Measurements from ENCODE around the gene SAMD14.

The SAMD14 gene

GRCh38 chr17:50146230-50146926, 16.4 kb upstream of the SAMD14 start:
- Histone ChIP-seq H3K27ac (ENCODE audit: low read depth, low read length, severe bottlenecking) (no peak overlapping the region), H3K9me3 (ENCODE audit: control insufficient read depth, low read length) (no peaks in the 10 kb centered on the region), H3K4me3 (ENCODE audit: extremely low read depth, insufficient read depth, low read length, poor library complexity, severe bottlenecking) (no peak overlapping the region), H3K4me1 (ENCODE audit: control insufficient read depth, insufficient read depth, low read length, poor library complexity, severe bottlenecking) (peaks cover 24% of the 10 kb centered on the region), H3K36me3 (ENCODE audit: control insufficient read depth, insufficient read depth, low read length) (peaks cover 47% of the 10 kb centered on the region)
- 84 to 92% methylated on average over 7 of the region's 10 CpGs for WGBS, 2 experiments (ENCODE audit: insufficient coverage in 2 of 2)

GRCh38 chr17:50145532-50146229, 15.7 kb upstream of the SAMD14 start:
- H3K36me3 ChIP-seq (ENCODE audit: control insufficient read depth, insufficient read depth, low read length): peaks cover 54% of the 10 kb centered on the region
- no peaks in the 10 kb centered on the region for H3K9me3 ChIP-seq (ENCODE audit: control insufficient read depth, low read length)
- WGBS, 2 experiments (ENCODE audit: insufficient coverage in 2 of 2): 84 to 88% methylated on average over 10 of the region's 11 CpGs
- no peak overlapping the region for H3K4me3 ChIP-seq (ENCODE audit: extremely low read depth, insufficient read depth, low read length, poor library complexity, severe bottlenecking)
- no peak overlapping the region for H3K27ac ChIP-seq (ENCODE audit: low read depth, low read length, severe bottlenecking)
- H3K4me1 ChIP-seq (ENCODE audit: control insufficient read depth, insufficient read depth, low read length, poor library complexity, severe bottlenecking): peaks cover 28% of the 10 kb centered on the region

GRCh38 chr17:50144845-50145531, 15.0 kb upstream of the SAMD14 start:
- WGBS, 2 experiments (ENCODE audit: insufficient coverage in 2 of 2): 97 to 98% methylated on average over 5 to 15 of the region's 16 CpGs
- Histone ChIP-seq H3K4me3 (ENCODE audit: extremely low read depth, insufficient read depth, low read length, poor library complexity, severe bottlenecking) (no peak overlapping the region), H3K9me3 (ENCODE audit: control insufficient read depth, low read length) (no peaks in the 10 kb centered on the region), H3K36me3 (ENCODE audit: control insufficient read depth, insufficient read depth, low read length) (peaks cover 61% of the 10 kb centered on the region), H3K4me1 (ENCODE audit: control insufficient read depth, insufficient read depth, low read length, poor library complexity, severe bottlenecking) (peaks cover 35% of the 10 kb centered on the region), H3K27ac (ENCODE audit: low read depth, low read length, severe bottlenecking) (no peak overlapping the region)

- Histone ChIP-seq H3K9me3 (ENCODE audit: control insufficient read depth, low read length) (no peaks in the 10 kb centered on the region), H3K27ac (ENCODE audit: low read depth, low read length, severe bottlenecking) (no peak overlapping the region), H3K36me3 (ENCODE audit: control insufficient read depth, insufficient read depth, low read length) (peaks cover 67% of the 10 kb centered on the region), H3K4me3 (ENCODE audit: extremely low read depth, insufficient read depth, low read length, poor library complexity, severe bottlenecking) (no peak overlapping the region), H3K4me1 (ENCODE audit: control insufficient read depth, insufficient read depth, low read length, poor library complexity, severe bottlenecking) (peaks cover 36% of the 10 kb centered on the region)
- 79 to 94% methylated on average over 2 to 6 of the region's 6 CpGs for WGBS, 2 experiments (ENCODE audit: insufficient coverage in 2 of 2)
These were observed 14.4 kb upstream of the SAMD14 start for GRCh38 chr17:50144355-50144754.

GRCh38 chr17:50143461-50144176, 13.7 kb upstream of the SAMD14 start:
- H3K27ac ChIP-seq (ENCODE audit: low read depth, low read length, severe bottlenecking): no peak overlapping the region
- H3K4me1 ChIP-seq (ENCODE audit: control insufficient read depth, insufficient read depth, low read length, poor library complexity, severe bottlenecking): peaks cover 36% of the 10 kb centered on the region
- H3K4me3 ChIP-seq (ENCODE audit: extremely low read depth, insufficient read depth, low read length, poor library complexity, severe bottlenecking): no peak overlapping the region
- H3K9me3 ChIP-seq (ENCODE audit: control insufficient read depth, low read length): no peaks in the 10 kb centered on the region
- H3K36me3 ChIP-seq (ENCODE audit: control insufficient read depth, insufficient read depth, low read length): peaks cover 75% of the 10 kb centered on the region
- WGBS, 2 experiments (ENCODE audit: insufficient coverage in 2 of 2): 98% methylated on average over 13 to 15 of the region's 20 CpGs

GRCh38 chr17:50141745-50142110, 11.8 kb upstream of the SAMD14 start:
- Histone ChIP-seq H3K4me3 (ENCODE audit: extremely low read depth, insufficient read depth, low read length, poor library complexity, severe bottlenecking) (no peak overlapping the region), H3K9me3 (ENCODE audit: control insufficient read depth, low read length) (no peaks in the 10 kb centered on the region), H3K4me1 (ENCODE audit: control insufficient read depth, insufficient read depth, low read length, poor library complexity, severe bottlenecking) (peaks cover 24% of the 10 kb centered on the region), H3K36me3 (ENCODE audit: control insufficient read depth, insufficient read depth, low read length) (peaks cover 89% of the 10 kb centered on the region), H3K27ac (ENCODE audit: low read depth, low read length, severe bottlenecking) (no peak overlapping the region)
- 90 to 95% methylated on average over 7 to 8 of the region's 8 CpGs for WGBS, 2 experiments (ENCODE audit: insufficient coverage in 2 of 2)

- peaks cover 19% of the 10 kb centered on the region for H3K4me1 ChIP-seq (ENCODE audit: control insufficient read depth, insufficient read depth, low read length, poor library complexity, severe bottlenecking)
- H3K36me3 ChIP-seq (ENCODE audit: control insufficient read depth, insufficient read depth, low read length): peaks cover 94% of the 10 kb centered on the region
- H3K9me3 ChIP-seq (ENCODE audit: control insufficient read depth, low read length): no peaks in the 10 kb centered on the region
- WGBS, 2 experiments (ENCODE audit: insufficient coverage in 2 of 2): 93 to 96% methylated on average over 9 of the region's 16 CpGs
- H3K27ac ChIP-seq (ENCODE audit: low read depth, low read length, severe bottlenecking): peak overlapping the region; percentile 16
- no peak overlapping the region for H3K4me3 ChIP-seq (ENCODE audit: extremely low read depth, insufficient read depth, low read length, poor library complexity, severe bottlenecking)
These were observed 11.2 kb upstream of the SAMD14 start for GRCh38 chr17:50141026-50141744.

GRCh38 chr17:50139950-50140885, 10.3 kb upstream of the SAMD14 start:
- peaks cover 12% of the 10 kb centered on the region for H3K4me1 ChIP-seq (ENCODE audit: control insufficient read depth, insufficient read depth, low read length, poor library complexity, severe bottlenecking)
- no peak overlapping the region for H3K4me3 ChIP-seq (ENCODE audit: extremely low read depth, insufficient read depth, low read length, poor library complexity, severe bottlenecking)
- no peaks in the 10 kb centered on the region for H3K9me3 ChIP-seq (ENCODE audit: control insufficient read depth, low read length)
- H3K36me3 ChIP-seq (ENCODE audit: control insufficient read depth, insufficient read depth, low read length): peaks cover 98% of the 10 kb centered on the region
- WGBS, 2 experiments (ENCODE audit: insufficient coverage in 2 of 2): 22 to 27% methylated on average over 12 to 13 of the region's 19 CpGs
- H3K27ac ChIP-seq (ENCODE audit: low read depth, low read length, severe bottlenecking): peak overlapping the region; percentile 57

GRCh38 chr17:50139185-50139783, 9.3 kb upstream of the SAMD14 start:
- H3K4me1 ChIP-seq (ENCODE audit: control insufficient read depth, insufficient read depth, low read length, poor library complexity, severe bottlenecking): peaks cover 19% of the 10 kb centered on the region
- no peak overlapping the region for H3K4me3 ChIP-seq (ENCODE audit: extremely low read depth, insufficient read depth, low read length, poor library complexity, severe bottlenecking)
- H3K36me3 ChIP-seq (ENCODE audit: control insufficient read depth, insufficient read depth, low read length): peaks cover 95% of the 10 kb centered on the region
- WGBS, 2 experiments (ENCODE audit: insufficient coverage in 2 of 2): 94 to 96% methylated on average over 13 of the region's 15 CpGs
- no peak overlapping the region for H3K27ac ChIP-seq (ENCODE audit: low read depth, low read length, severe bottlenecking)
- H3K9me3 ChIP-seq (ENCODE audit: control insufficient read depth, low read length): no peaks in the 10 kb centered on the region

Data from mesodermal cell (in vitro differentiated cells).